Stomach (tissue), 9 donors: ENCODE measurements around the gene PIWIL1. TPM values are rescaled to one million over a fixed set of nuclear protein-coding genes. Genes with fewer than 3 reads are reported as not detected.

ENCODE experiments used
- DNase-seq, 2 donors: peaks; one replicate each; pipeline versions ENCODE4 v3.0.0 to v3.0.0-alpha.2; 2013 to 2019
- H3K27ac ChIP-seq, 5 donors: fragments of 200-600 bp in 4 of 5; sonication (generic) in 4 of 5; one replicate each; pipeline ENCODE4 v1.5.1; 2013 to 2019; ENCODE audit warnings: mild to moderate bottlenecking in 1 of 5, moderate library complexity in 1 of 5
- H3K27me3 ChIP-seq, 3 donors: fragments of 200-600 bp; sonication (generic); one replicate each; pipeline ENCODE4 v1.5.1; 2017 to 2019; ENCODE audit warnings: mixed run types in 1 of 3
- H3K36me3 ChIP-seq, 4 donors: fragments of 200-600 bp; sonication (generic); 1 replicate in 3 of 4; 2 replicates in 1 of 4; pipeline ENCODE4 v1.5.1; 2016 to 2019
- H3K4me1 ChIP-seq, 4 donors: fragments of 200-600 bp; sonication (generic); one replicate each; pipeline ENCODE4 v1.5.1; 2016 to 2019
- H3K4me3 ChIP-seq, 4 donors: fragments of 200-600 bp; sonication (generic) in 3 of 4; one replicate each; pipeline ENCODE4 v1.5.1; 2016 to 2019; ENCODE audit warnings: mild to moderate bottlenecking in 1 of 4
- H3K9me3 ChIP-seq, 4 donors: fragments of 200-600 bp; sonication (generic); one replicate each; pipeline ENCODE4 v1.5.1; 2016 to 2019
- CTCF ChIP-seq, 7 experiments: fragments of 450-650 bp in 4 of 7; fragments of 200-600 bp in 3 of 7; sonication (generic) in 3 of 7; IDR thresholded peaks; one replicate each; pipeline ENCODE4 v1.5.1; 2016 to 2019; ENCODE audit warnings: antibody characterized with exemption in 7 of 7, control low read depth in 2 of 7, mild to moderate bottlenecking in 1 of 7
- EP300 ChIP-seq: sonication (generic); formaldehyde crosslinking; IDR thresholded peaks from one replicate; pipeline ENCODE4 v1.6.1; 2017; ENCODE audit warnings: antibody characterized with exemption
- POLR2A ChIP-seq, 4 donors: fragments of 450-650 bp; IDR thresholded peaks; one replicate each; pipeline ENCODE4 v1.6.1; 2016; ENCODE audit warnings: antibody characterized with exemption in 4 of 4, control low read depth in 2 of 4, mild to moderate bottlenecking in 1 of 4, moderate library complexity in 1 of 4
- POLR2AphosphoS5 ChIP-seq, 3 donors: sonication (generic); formaldehyde crosslinking; IDR thresholded peaks; one replicate each; pipeline ENCODE4 v1.6.1; 2016; ENCODE audit warnings: antibody characterized with exemption in 3 of 3
- WGBS, 5 donors: extraction: QIAGEN DNeasy Blood & Tissue Kit in 3 of 5; methylation state at CpG; one replicate each; pipeline versions ENCODE4 v1.1.5 to v1.1.7; 2013 to 2018; 5-methylcytosine and 5-hydroxymethylcytosine counted together
- intact Hi-C: fragments of 100-400 bp; cut with DNase I; formaldehyde crosslinking; loops from one replicate; pipeline ENCODE4 v1.15.1; 2023; ENCODE audit warnings: low total_unique reads
- polyA plus RNA-seq, 3 donors: library from polyadenylated mRNA; stranded (reverse); fragments of 200-250 nt; gene quantifications; one replicate each; pipeline ENCODE4 v1.2.3, GENCODE V29; 2013
- total RNA-seq, 5 donors: library from RNA; depleted of rRNA; stranded (reverse); fragments of >200 nt; gene quantifications; one replicate each; pipeline versions ENCODE4 v1.1.0 to v1.2.3, GENCODE V29; 2014 to 2016
- donor health status: healthy with polysubstance abuse.
- donor health status: Bipolar disorder and iron deficiency.
- donor health status: healthy.

Gene PIWIL1
- total and polyA plus RNA-seq, 8 donors: not detected

GRCh38 chr12:130356222-130356621, 18.5 kb downstream of the PIWIL1 start:
- no peaks in the 10 kb centered on the region for H3K4me1 ChIP-seq
- intact Hi-C loops: no loop called here

GRCh38 chr12:130357241-130357640, 19.6 kb downstream of the PIWIL1 start:
- TF ChIP-seq EP300 (no peak), POLR2A (IDR thresholded peaks at IDR 0.05) (no peak), POLR2AphosphoS5 (IDR thresholded peaks at IDR 0.05) (no peak), CTCF (IDR thresholded peaks at IDR 0.05) (no peak)
- H3K4me3 ChIP-seq: no peak overlapping the region
- no peaks in the 10 kb centered on the region for H3K4me1 ChIP-seq
- no peak overlapping the region for H3K27ac ChIP-seq
- H3K27me3 ChIP-seq: peaks cover 0 to 58% (median 0%) of the 10 kb centered on the region in 3 donors
- peak in 1 of 2 donors; percentile 5 for DNase-seq
- 54 to 61% (median 56%) methylated on average over 8 of the region's 8 CpGs for whole genome bisulfite sequencing, 5 donors
- no peaks in the 10 kb centered on the region for H3K9me3 ChIP-seq
- no peaks in the 10 kb centered on the region for H3K36me3 ChIP-seq
- intact Hi-C loops: no loop called here

More at GRCh38 chr12:130356222-130356621, 18.5 kb downstream of the PIWIL1 start:
- Histone ChIP-seq H3K9me3 (no peaks in the 10 kb centered on the region), H3K27ac (no peak overlapping the region), H3K4me3 (no peak overlapping the region), H3K36me3 (no peaks in the 10 kb centered on the region), H3K27me3 (peaks cover 0 to 68% (median 0%) of the 10 kb centered on the region in 3 donors)
- no peak for DNase-seq
- WGBS, 5 donors: 39 to 65% (median 51%) methylated on average over 8 of the region's 8 CpGs
- TF ChIP-seq POLR2AphosphoS5 (IDR thresholded peaks at IDR 0.05): no peak
- no peak for TF ChIP-seq POLR2A (IDR thresholded peaks at IDR 0.05)
- TF ChIP-seq EP300: no peak
- TF ChIP-seq CTCF (IDR thresholded peaks at IDR 0.05): no peak

- Histone ChIP-seq H3K27ac (no peak overlapping the region), H3K36me3 (no peaks in the 10 kb centered on the region), H3K4me3 (no peak overlapping the region), H3K9me3 (no peaks in the 10 kb centered on the region), H3K27me3 (peaks cover 0 to 52% (median 0%) of the 10 kb centered on the region in 3 donors), H3K4me1 (no peaks in the 10 kb centered on the region)
- DNase-seq: no peak
- intact Hi-C loops: no loop called here
- WGBS, 5 donors: 59 to 78% (median 63%) methylated on average over 14 of the region's 14 CpGs
- no peak for TF ChIP-seq POLR2A (IDR thresholded peaks at IDR 0.05)
- no peak for TF ChIP-seq POLR2AphosphoS5 (IDR thresholded peaks at IDR 0.05)
- TF ChIP-seq EP300: no peak
- no peak for TF ChIP-seq CTCF (IDR thresholded peaks at IDR 0.05)
These were observed 20.1 kb downstream of the PIWIL1 start for GRCh38 chr12:130357729-130358330.

GRCh38 chr12:130362060-130362459, 24.4 kb downstream of the PIWIL1 start:
- no peak overlapping the region for H3K27ac ChIP-seq
- peaks cover 0 to 27% (median 0%) of the 10 kb centered on the region in 3 donors for H3K27me3 ChIP-seq
- no peaks in the 10 kb centered on the region for H3K36me3 ChIP-seq
- no peak for DNase-seq
- H3K4me1 ChIP-seq: no peaks in the 10 kb centered on the region
- 78 to 85% (median 83%) methylated on average over 5 of the region's 5 CpGs for WGBS, 5 donors
- H3K9me3 ChIP-seq: no peaks in the 10 kb centered on the region
- intact Hi-C loops: no loop called here
- TF ChIP-seq EP300 (no peak), POLR2AphosphoS5 (IDR thresholded peaks at IDR 0.05) (no peak), POLR2A (IDR thresholded peaks at IDR 0.05) (no peak), CTCF (IDR thresholded peaks at IDR 0.05) (no peak)
- no peak overlapping the region for H3K4me3 ChIP-seq
